G401 (cell line): ENCODE measurements around the gene ADAMTSL3. TPM values are rescaled to one million over a fixed set of nuclear protein-coding genes. Genes with fewer than 3 reads are reported as not detected.

Experiments
- DNase-seq: peaks from one replicate; pipeline ENCODE4 v3.0.0-alpha.2; 2015; ENCODE audit warnings: low spot score
- in situ Hi-C: cut with HindIII; loops from 2 replicates; pipeline ENCODE4 v1.10.0; 2016; ENCODE audit warnings: low sequenced_read_pairs, mixed read lengths
- total RNA-seq: library from RNA; depleted of rRNA; stranded (reverse); fragments of >200 nt; shearing (Covaris generic); gene quantifications from 2 replicates; pipeline ENCODE4 v1.2.3, GENCODE V29; 2014

The ADAMTSL3 gene
- total RNA-seq, 1 experiment from 2014 or later, result 0.10 TPM

- DNase-seq, result no peak
- in situ Hi-C loops, result no loop called here
Measured at GRCh38 chr15:83893308-83893707, 239.4 kb downstream of the ADAMTSL3 start.

DNA sequence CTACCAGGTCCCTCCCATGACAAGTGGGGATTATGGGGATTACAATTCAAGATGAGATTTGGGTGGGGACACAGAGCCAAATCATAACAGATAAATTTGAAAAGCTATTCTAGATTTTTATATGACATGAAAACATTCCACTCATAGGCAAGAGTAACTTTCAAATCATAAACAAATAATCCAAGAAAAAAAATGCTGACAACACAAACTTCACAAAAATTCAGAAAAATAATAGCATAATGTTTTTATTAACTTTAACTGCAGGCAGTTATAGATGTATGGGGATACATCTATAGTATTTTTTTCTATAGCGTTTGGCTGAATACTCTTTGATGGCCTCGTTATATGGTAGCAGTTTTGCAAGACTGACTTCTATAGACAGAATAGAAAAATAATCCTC, 243.1 kb downstream of the ADAMTSL3 start:
- in situ Hi-C loops, result no loop called here
- DNase-seq, result no peak

DNA sequence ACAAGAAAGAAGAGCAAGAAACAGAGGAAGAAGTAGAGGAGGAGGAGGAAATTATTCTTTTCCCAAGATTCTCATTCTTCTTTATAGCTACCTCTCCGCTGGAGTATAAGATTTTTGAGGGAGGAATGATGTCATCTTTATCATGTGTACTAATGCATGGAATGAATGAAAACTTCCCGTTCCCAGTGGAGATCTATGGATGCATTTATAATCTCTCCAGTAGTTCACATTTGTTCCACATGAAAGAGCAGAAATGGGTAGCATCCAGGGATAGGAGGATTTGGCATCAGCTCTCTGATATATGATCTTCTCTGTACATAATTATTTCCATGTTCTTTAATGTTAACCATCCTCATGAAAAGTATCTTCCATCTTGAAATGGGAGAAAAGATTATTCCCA, 244.4 kb downstream of the ADAMTSL3 start:
- DNase-seq, result no peak
- in situ Hi-C loops, result no loop called here

GRCh38 chr15:83899670-83900069, 245.7 kb downstream of the ADAMTSL3 start:
- no peak for DNase-seq
- in situ Hi-C loops, result no loop called here

DNA sequence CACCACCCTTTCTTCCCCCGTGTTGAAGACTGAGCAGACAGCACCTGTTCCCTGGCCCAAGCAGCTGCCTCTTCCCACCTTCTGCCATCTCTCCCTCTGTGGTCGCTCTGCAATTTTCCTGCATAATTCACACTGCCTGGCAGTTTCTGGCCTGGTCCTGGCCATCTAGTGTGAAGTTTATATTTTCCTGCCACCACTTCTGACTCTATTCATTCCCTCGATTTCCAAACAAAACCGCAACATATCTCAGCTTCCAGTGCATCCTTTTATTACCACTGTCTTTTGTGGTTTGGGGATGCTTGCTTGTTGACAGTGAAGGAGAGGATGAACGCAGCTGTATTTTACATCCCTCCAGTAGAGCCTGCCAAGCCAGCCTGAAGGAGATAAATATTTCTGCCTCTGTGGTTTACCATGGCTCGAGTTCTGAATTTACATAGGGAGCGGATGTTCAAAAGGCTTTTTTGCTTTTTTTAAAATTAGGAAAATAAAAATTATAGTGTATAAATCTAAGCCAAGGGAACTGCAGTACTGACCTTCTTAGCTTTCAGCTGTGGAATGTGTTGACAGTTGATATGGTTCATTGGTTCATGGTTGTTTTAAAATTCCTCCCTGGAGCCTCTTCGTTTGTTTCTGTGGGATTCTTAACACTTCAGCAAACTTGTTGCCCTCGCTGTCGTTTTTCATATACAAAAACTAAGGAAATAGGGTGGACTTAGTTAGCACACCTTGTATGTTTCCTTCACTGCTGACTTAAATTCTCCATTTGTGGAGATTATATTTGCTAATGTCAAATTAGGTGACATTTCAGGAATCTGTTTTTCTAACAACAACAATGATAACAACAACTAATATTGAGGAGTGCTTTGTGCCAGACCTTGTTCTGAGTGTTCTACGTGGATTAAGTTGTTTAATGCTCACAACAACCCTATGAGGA, 250.5 kb downstream of the ADAMTSL3 start:
- in situ Hi-C loops, result no loop called here

DNA sequence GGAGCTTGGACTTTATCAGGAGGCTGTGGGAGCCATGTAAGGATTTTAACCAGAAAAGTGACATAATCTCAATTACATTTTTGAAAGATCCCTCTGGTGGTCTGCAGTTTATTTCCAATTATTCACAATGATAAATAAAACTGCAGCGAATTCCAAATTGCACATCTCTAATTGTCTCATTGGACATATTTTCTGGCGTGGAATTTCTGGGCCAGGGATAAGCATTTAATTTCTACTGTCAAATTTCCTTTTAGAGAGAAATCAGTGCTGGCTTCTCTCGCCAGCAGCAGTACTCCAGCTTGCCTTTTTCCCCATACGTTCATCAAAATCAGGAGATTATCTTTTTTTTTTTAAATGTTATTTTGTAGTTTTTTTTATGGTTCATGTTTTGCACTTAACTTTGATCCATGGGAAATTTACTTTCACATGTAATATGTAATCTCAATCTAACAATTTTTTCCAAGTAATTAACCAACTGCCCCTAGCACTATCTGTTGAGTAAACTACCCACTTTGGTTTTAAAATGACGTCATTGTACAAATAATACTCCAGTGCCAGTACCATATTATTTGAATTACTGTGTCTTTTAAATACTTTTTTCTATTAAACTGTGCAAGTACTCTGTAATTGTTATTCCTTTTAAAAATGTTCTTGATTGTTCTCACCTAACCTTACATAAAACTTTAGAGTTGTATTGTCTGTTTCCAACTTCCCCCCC, 251.8 kb downstream of the ADAMTSL3 start:
- no peak for DNase-seq
- in situ Hi-C loops, result no loop called here

More for the DNA sequence above, 250.5 kb downstream of the ADAMTSL3 start:
- peak; percentile 30 for DNase-seq

DNA sequence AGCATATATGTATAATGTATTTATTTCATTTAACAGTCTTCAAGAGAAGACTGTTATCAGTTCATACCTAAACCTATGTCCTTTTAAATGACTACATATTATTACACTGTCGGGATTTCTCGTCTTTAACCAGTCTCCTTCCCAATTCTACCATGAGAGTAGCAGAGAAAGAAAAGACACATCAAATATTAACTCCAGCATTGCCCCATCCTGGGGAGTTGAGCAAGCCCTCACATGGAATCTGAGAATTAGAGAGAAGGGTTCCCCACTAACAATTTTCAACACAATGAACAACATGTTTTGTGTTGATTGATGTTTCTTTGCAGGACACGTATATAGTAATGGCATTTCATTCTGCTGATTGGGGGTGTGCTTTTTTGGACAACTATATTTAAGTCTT, 257.4 kb downstream of the ADAMTSL3 start:
- DNase-seq, result no peak
- in situ Hi-C loops, result no loop called here

GRCh38 chr15:83912343-83912742, 258.4 kb downstream of the ADAMTSL3 start:
- no peak for DNase-seq
- in situ Hi-C loops, result no loop called here

DNA sequence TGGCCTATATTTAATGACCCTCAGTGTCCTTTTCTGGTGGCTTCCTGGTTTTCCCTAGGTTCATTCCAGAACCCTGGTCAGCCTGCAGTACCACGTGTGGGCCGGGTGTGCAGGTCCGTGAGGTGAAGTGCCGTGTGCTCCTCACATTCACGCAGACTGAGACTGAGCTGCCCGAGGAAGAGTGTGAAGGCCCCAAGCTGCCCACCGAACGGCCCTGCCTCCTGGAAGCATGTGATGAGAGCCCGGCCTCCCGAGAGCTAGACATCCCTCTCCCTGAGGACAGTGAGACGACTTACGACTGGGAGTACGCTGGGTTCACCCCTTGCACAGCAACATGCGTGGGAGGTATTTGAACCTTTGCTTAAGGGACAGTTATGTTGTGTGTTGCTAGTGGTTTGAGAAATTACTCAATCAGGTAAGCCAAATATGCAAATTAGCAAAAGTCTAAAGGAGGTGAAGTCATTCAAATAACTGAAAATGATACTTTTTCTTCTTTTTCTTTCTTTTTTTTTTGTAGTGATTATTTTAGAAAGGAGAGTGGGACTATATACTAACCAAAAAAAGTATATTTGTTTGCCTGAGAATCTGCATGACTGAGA, 259.2 kb downstream of the ADAMTSL3 start:
- in situ Hi-C loops, result no loop called here
- no peak for DNase-seq

- DNase-seq, result no peak
- in situ Hi-C loops, result no loop called here
Measured at GRCh38 chr15:83914906-83915305, 261.0 kb downstream of the ADAMTSL3 start.

DNA sequence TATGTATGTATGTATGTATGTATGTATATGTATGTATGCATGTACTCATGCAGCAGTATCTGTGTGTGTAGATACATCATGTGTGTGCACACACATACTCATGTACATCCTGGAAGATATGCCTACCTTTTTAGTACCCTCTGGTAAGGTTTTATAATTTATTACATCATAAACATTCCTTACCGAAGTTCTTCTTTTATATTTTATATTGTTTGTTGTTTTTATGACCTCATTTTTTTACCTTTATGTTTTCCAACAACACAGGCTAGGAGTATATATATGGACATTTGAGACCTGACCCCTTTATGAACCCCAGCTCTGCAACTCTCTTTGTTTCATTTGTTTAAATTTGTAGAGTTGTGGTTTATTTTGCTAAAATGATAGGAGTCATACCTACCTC, 263.5 kb downstream of the ADAMTSL3 start:
- in situ Hi-C loops, result no loop called here

DNA sequence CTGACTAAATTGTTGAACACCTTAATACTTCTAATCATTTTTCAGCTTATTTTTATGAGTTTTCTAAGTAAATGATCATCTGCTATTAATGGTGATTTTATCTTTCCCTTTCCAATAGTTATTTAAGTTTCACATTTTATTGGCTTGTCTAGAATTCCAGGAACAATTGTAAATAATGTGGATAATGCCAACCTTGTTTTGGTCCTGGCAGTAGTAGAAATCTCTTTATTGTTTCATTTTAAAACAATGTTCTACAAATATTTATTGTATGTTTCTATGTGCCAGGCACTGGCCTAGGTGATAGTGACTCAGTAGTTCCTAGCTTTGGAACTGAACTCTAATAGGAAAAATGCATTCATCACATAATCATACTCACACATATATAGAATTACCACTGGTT, 264.1 kb downstream of the ADAMTSL3 start:
- DNase-seq, result no peak
- in situ Hi-C loops, result no loop called here

More for the DNA sequence above, 263.5 kb downstream of the ADAMTSL3 start:
- DNase-seq, result no peak

- DNase-seq, result no peak
- in situ Hi-C loops, result no loop called here
Measured at GRCh38 chr15:83919319-83919830, 265.5 kb downstream of the ADAMTSL3 start.

DNA sequence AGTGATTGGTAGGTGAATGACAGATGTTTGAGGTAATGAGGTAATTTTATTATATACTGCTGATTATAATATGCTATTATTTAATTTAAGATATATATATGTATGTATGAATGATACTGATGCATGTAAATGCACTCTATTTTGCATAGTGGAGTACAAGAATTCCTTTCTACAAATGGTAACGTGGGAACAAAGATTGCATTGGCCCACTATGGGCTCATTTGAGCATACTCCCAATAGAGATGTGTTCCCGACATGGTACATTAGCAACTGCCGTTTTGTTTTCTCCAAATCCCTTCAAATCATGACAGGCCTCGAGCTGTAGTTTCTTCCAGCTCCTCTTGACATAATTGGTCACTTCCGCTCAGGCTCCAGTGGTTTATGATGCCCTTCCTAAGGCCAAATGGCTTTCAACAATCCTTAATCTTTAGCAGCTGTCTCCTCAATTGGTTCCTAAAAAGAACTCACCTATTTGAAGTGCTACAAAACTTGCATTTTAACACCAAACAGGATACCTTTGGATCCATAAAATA, 266.1 kb downstream of the ADAMTSL3 start:
- DNase-seq, result no peak
- in situ Hi-C loops, result no loop called here

DNA sequence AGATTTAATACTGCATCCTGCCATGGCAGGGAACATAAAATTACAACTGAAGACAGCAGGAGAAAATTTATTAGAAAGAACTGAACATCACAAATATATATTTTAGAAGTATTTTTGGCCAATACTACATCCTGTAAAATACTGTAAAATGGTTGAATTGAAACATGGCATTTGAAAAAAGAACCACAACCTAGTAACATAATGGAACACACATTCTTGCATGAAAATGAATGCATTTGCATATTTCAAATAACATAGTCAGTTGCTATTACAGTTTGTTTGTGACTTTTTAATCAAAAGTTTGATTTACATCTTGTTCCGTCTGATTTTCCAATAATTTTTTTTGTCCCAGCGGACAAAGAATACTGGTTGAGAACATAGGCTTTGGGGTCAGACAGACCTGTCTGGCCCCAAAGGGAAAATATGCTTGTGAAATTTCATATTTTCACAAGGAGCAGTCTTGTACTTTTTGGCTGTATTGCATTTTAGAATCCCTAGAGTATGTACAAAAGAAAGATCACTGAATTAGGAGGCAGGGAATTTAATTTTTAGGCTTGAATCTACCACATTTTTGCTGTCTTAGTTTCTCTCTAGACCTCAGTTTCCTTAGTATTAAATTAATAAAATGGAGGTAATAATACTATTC, 268.8 kb downstream of the ADAMTSL3 start:
- no peak for DNase-seq

DNA sequence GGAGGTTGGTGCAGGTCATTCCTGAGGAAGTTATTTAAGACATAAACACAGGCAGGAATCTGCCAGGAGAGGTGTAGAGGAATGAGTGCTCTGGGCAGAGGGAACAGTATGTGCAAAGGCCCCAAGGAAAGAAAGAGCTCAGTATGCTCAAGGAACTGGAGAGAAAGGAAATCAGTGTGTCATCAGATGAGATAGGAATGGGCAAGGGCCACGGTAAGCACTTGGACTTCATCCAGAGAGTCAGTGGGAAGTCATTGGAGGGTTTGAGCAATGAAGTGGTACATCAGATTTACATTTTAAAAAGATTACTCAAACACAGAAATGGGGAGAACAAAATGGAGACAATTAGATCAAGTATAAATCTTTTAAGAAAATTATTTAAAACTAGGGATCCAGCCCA, 272.2 kb downstream of the ADAMTSL3 start:
- DNase-seq, result no peak
- in situ Hi-C loops, result no loop called here

More for the DNA sequence above, 268.8 kb downstream of the ADAMTSL3 start:
- in situ Hi-C loops, result no loop called here

DNA sequence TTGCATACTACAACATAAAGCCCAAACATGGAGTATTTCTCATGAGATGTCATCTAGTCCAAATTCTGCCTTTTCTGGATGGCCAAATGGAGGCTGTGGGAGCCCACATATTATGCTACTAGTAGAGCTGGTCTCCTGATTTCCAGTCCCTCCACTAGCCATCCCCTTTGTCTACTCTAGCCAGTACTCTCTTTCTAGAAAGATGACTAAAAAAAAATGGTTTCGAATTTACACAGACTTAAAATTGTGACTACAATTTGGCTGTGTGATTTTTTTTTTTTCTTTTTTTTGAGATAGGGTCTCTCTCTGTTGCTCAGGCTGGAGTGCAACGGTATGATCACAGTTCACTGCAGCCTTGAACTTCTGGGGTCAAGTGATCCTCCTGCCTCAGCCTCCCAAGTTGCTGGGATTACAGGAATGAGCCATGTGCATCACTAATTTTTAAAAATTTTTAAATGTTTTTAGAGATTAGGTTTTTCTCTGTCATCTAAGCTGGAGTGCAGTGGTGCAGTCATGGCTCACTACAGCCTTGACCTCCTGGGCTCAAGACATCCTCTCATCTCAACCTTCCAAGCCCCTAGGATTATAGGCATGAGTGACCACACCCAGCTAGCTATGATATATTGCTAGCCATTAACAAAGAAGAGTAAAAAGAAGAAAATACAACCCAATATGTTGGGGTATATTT, 273.9 kb downstream of the ADAMTSL3 start:
- no peak for DNase-seq
- in situ Hi-C loops, result no loop called here

DNA sequence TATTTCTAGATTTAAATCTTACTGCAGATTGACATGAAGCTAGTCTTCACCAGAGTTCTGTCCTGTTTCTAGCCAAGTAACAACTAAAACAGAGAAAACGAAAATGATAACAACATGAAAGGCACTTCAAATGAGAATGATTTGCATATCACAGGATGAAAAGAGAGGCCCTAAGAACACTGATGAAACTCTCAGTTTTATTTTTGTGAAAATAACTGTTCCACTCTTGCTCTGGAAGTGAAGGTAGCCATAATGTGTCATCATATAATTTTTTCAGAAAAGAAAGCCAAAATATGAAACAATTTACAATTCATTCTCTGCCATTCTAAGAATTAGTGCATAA, 274.4 kb downstream of the ADAMTSL3 start:
- in situ Hi-C loops, result no loop called here
- DNase-seq, result no peak
